ENCODE data around the gene TTL. TPM values are rescaled to one million over a fixed set of nuclear protein-coding genes. Genes with fewer than 3 reads are reported as not detected.
"Not testable (repeated sequence)": the region's sequence is repeated elsewhere in the genome, so short reads cannot be mapped to it uniquely, and the experiment has no call there.

TTL gene
- total RNA-seq, 4 donors from 2014 or later = 14.8 to 25.5 (median 21.2) TPM

- DNase-seq (ENCODE audit: low spot score in 2 of 2) = no peak
- TF ChIP-seq CTCF (IDR thresholded peaks at IDR 0.05) = no peak
- no peak for TF ChIP-seq POLR2A (IDR thresholded peaks at IDR 0.05)
- intact Hi-C loops (cut with DNase I; ENCODE audit: low total_unique reads) = no loop called here
- no peak overlapping the region for H3K4me3 ChIP-seq (ENCODE audit: low read depth, poor library complexity, severe bottlenecking)
- 37 to 41% methylated on average over 9 of the region's 9 CpGs for WGBS, 2 donors
Observed at GRCh38 chr2:112493858-112494648, 12.1 kb downstream of the TTL start.

GRCh38 chr2:112494828-112495227 is 12.9 kb downstream of the TTL start:
- H3K4me3 ChIP-seq (ENCODE audit: low read depth, poor library complexity, severe bottlenecking) = no peak overlapping the region
- TF ChIP-seq CTCF (IDR thresholded peaks at IDR 0.05) = no peak
- TF ChIP-seq POLR2A (IDR thresholded peaks at IDR 0.05) = no peak
- no peak for DNase-seq (ENCODE audit: low spot score in 2 of 2)
- WGBS, 2 donors = 75 to 81% methylated on average over 5 of the region's 5 CpGs
- intact Hi-C loops (cut with DNase I; ENCODE audit: low total_unique reads) = no loop called here

- intact Hi-C loops (cut with DNase I; ENCODE audit: low total_unique reads); H3K4me3 ChIP-seq (ENCODE audit: low read depth, poor library complexity, severe bottlenecking); DNase-seq (ENCODE audit: low spot score in 2 of 2): not testable (repeated sequence)
- 91 to 96% methylated on average over 4 of the region's 4 CpGs for WGBS, 2 donors
Observed at GRCh38 chr2:112495878-112496277, 13.9 kb downstream of the TTL start.

GRCh38 chr2:112500850-112501484 is 19.0 kb downstream of the TTL start:
- intact Hi-C loops (cut with DNase I; ENCODE audit: low total_unique reads); H3K4me3 ChIP-seq (ENCODE audit: low read depth, poor library complexity, severe bottlenecking): not testable (repeated sequence)
- 50 to 52% methylated on average over 9 of the region's 10 CpGs for WGBS, 2 donors
- DNase-seq (ENCODE audit: low spot score in 2 of 2) = peak in 1 of 2 donors; percentile 37

GRCh38 chr2:112509239-112509998 is 27.5 kb downstream of the TTL start:
- H3K4me3 ChIP-seq (ENCODE audit: low read depth, poor library complexity, severe bottlenecking); DNase-seq (ENCODE audit: low spot score in 2 of 2); intact Hi-C loops (cut with DNase I; ENCODE audit: low total_unique reads): not testable (repeated sequence)
- WGBS, 2 donors = 97% methylated on average over 12 to 20 of the region's 32 CpGs

GRCh38 chr2:112516801-112517200 is 34.8 kb downstream of the TTL start:
- 96 to 97% methylated on average over 3 of the region's 3 CpGs for WGBS, 2 donors

More at GRCh38 chr2:112516801-112517200, 34.8 kb downstream of the TTL start:
- DNase-seq (ENCODE audit: low spot score in 2 of 2) = no peak
- TF ChIP-seq POLR2A (IDR thresholded peaks at IDR 0.05) (no peak), CTCF (IDR thresholded peaks at IDR 0.05) (no peak)
- H3K4me3 ChIP-seq (ENCODE audit: low read depth, poor library complexity, severe bottlenecking) = no peak overlapping the region
- intact Hi-C loops (cut with DNase I; ENCODE audit: low total_unique reads) = loop anchor here (10.0 kb wide), 1 partner anchor 52 kb away; no protein-coding TSS in a partner anchor
